ENCODE data around the gene ALOX5AP.

Gene ALOX5AP

DNA sequence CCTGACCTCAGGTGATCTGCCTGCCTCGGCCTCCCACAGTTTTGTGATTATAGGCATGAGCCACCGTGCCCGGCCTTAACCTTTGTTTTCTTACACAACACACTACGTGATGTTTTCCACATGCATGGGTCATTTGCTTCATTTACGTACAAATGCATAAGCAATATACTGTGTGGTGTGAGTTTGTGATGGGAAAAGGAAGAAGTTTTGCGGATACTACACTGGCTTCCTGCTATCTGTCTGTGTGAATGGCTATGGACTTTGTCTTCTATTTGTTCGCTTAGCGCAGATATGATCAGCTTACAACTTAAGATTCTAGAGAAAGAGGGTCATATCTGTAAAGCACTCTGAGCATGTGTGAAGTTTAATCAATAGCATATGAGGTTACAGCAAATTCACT is 5.5 kb upstream of the ALOX5AP start:
- TF ChIP-seq POLR2A (IDR thresholded peaks at IDR 0.05; ENCODE audit: extremely low read depth, insufficient read length) (no peak), MYC (IDR thresholded peaks at IDR 0.05; ENCODE audit: low read depth, low read length) (no peak)
- TF ChIP-seq, protein P1, sequence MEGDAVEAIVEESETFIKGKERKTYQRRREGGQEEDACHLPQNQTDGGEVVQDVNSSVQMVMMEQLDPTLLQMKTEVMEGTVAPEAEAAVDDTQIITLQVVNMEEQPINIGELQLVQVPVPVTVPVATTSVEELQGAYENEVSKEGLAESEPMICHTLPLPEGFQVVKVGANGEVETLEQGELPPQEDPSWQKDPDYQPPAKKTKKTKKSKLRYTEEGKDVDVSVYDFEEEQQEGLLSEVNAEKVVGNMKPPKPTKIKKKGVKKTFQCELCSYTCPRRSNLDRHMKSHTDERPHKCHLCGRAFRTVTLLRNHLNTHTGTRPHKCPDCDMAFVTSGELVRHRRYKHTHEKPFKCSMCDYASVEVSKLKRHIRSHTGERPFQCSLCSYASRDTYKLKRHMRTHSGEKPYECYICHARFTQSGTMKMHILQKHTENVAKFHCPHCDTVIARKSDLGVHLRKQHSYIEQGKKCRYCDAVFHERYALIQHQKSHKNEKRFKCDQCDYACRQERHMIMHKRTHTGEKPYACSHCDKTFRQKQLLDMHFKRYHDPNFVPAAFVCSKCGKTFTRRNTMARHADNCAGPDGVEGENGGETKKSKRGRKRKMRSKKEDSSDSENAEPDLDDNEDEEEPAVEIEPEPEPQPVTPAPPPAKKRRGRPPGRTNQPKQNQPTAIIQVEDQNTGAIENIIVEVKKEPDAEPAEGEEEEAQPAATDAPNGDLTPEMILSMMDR (IDR thresholded peaks at IDR 0.05; ENCODE audit: low read depth, low read length) = no peak
- TF ChIP-seq, protein P2, sequence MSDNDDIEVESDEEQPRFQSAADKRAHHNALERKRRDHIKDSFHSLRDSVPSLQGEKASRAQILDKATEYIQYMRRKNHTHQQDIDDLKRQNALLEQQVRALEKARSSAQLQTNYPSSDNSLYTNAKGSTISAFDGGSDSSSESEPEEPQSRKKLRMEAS (IDR thresholded peaks at IDR 0.05; ENCODE audit: low read depth, low read length) = no peak
- H3K4me3 ChIP-seq (ENCODE audit: low read depth, low read length) = no peak overlapping the region
- no peak for DNase-seq (ENCODE audit: low read depth)

DNA sequence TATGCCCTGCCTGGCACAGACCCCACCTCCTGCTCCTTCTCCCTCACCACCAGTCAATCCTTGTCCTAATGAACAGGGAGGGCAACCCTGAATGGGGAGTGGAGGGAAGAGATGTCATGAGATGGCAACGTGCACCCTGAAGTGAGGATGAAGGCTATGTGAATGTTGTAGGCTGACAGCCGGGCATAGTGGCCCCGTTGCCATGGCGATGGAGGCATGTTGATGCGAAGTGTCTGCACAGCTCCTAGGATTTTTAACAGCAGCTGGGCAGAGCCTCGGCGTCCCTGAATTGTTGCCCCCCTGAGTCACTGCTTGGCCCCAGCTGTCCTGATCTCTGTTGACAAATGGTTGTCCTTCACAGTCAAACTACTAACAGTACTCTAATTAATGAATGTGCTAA is 4.8 kb upstream of the ALOX5AP start:
- TF ChIP-seq, protein P2 (IDR thresholded peaks at IDR 0.05; ENCODE audit: low read depth, low read length) = no peak
- no peak for TF ChIP-seq MYC (IDR thresholded peaks at IDR 0.05; ENCODE audit: low read depth, low read length)
- TF ChIP-seq, protein P1 (IDR thresholded peaks at IDR 0.05; ENCODE audit: low read depth, low read length) = no peak
- TF ChIP-seq POLR2A (IDR thresholded peaks at IDR 0.05; ENCODE audit: extremely low read depth, insufficient read length) = no peak
- no peak for DNase-seq (ENCODE audit: low read depth)
- H3K4me3 ChIP-seq (ENCODE audit: low read depth, low read length) = no peak overlapping the region

DNA sequence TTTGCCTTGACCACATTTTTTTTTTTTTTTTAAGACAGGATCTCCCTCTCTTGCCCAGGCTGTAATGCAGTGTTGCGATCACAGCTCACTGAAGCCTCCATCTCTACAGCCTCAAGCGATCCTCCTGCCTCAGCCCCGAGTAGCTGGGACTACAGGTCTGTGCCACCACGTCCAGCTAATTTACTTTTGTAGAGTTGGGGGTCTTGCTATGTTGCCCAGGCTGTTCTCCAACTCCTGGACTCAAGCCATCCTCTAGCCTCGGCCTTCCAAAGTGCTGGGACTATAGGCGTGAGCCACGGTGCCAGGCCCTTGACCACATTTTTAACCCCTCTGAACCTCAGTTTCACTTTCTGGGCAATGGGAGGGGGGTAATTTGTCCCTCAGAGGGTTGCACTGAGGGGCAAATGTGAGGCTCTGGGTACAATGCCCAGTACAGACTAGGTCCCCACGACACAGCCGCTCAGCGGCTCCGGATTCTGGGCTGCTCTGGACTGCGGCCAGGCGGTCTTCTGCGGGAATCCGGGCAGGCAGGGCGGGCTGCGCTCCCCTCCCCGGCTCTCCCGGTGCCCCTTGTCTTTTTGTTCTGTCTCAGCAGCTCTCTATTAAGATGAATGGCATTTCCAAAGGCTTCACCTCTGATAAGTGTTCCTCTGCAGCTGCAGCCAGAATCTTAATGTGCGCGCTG is 3.8 kb upstream of the ALOX5AP start:
- H3K4me3 ChIP-seq (ENCODE audit: low read depth, low read length) = no peak overlapping the region
- TF ChIP-seq MYC (IDR thresholded peaks at IDR 0.05; ENCODE audit: low read depth, low read length) = no peak
- TF ChIP-seq POLR2A (IDR thresholded peaks at IDR 0.05; ENCODE audit: extremely low read depth, insufficient read length) = no peak
- no peak for DNase-seq (ENCODE audit: low read depth)

DNA sequence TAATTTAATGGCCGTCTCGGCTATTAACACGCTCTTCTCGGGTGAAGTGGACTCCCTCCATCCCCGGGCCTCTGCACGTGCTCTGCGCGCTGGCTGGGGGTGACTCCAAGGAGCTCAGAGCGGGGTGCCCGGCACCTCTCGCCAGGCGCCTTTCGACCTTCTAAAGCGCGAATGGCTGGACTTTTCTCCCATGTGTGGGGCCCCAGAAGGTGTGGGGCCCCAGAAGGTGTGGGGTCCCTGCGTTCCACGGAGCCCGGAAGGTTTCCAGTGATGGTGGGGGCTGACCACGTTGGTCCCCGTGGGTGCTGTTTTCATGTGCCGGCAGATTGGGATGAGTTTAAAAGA is 3.3 kb upstream of the ALOX5AP start:
- TF ChIP-seq, protein P2 (IDR thresholded peaks at IDR 0.05; ENCODE audit: low read depth, low read length) = no peak
- TF ChIP-seq, protein P1 (IDR thresholded peaks at IDR 0.05; ENCODE audit: low read depth, low read length) = no peak
- TF ChIP-seq POLR2A (IDR thresholded peaks at IDR 0.05; ENCODE audit: extremely low read depth, insufficient read length) (no peak), MYC (IDR thresholded peaks at IDR 0.05; ENCODE audit: low read depth, low read length) (no peak)
- H3K4me3 ChIP-seq (ENCODE audit: low read depth, low read length) = no peak overlapping the region
- no peak for DNase-seq (ENCODE audit: low read depth)

DNA sequence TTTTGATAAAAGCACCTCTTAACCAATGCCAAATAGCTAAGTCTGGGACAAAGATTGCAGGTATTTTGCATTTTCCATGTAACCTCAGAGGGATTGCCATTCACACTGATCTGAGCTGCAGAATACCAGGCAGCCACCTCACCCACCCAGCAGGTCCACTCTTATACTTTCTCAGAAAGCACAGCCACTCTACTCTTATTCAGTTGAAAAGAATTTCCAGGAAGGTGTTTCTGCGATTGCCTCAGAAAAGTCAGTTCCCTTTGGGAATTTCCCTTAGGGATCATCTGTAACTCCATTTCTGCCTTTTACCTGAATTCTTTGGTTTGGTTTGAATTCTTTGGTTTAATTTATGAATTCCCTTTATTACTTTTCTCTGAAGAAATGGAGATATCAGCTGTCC is 904 bp upstream of the ALOX5AP start:
- no peak overlapping the region for H3K4me3 ChIP-seq (ENCODE audit: low read depth, low read length)
- DNase-seq (ENCODE audit: low read depth) = no peak
- TF ChIP-seq, protein P1 (IDR thresholded peaks at IDR 0.05; ENCODE audit: low read depth, low read length) = no peak
- TF ChIP-seq, protein P2 (IDR thresholded peaks at IDR 0.05; ENCODE audit: low read depth, low read length) = no peak
- TF ChIP-seq MYC (IDR thresholded peaks at IDR 0.05; ENCODE audit: low read depth, low read length) (no peak), POLR2A (IDR thresholded peaks at IDR 0.05; ENCODE audit: extremely low read depth, insufficient read length) (no peak)

DNA sequence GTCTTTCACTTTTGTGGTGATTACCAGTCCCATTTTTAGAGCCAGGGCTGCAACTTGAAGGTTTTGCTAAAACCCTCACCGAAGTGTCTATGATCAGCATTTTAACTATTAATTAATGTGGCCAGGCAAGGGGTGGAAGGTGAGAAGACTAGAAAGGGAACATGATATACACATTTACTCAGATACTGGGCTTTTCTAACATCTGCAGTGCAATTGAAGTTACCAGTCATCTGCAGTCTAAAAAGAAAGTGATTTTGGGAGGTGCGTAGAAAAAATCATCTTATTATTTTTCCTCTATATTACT is 481 bp downstream of the ALOX5AP start:
- DNase-seq (ENCODE audit: low read depth) = no peak
- TF ChIP-seq POLR2A (IDR thresholded peaks at IDR 0.05; ENCODE audit: extremely low read depth, insufficient read length) = no peak
- TF ChIP-seq, protein P1 (IDR thresholded peaks at IDR 0.05; ENCODE audit: low read depth, low read length) = no peak
- TF ChIP-seq, protein P2 (IDR thresholded peaks at IDR 0.05; ENCODE audit: low read depth, low read length) = no peak
- TF ChIP-seq MYC (IDR thresholded peaks at IDR 0.05; ENCODE audit: low read depth, low read length) = no peak
- H3K4me3 ChIP-seq (ENCODE audit: low read depth, low read length) = no peak overlapping the region

Measured in NB4 (cell line).